Osteoblast (primary cell): ENCODE measurements around the gene ACOX3. TPM values are rescaled to one million over a fixed set of nuclear protein-coding genes. Genes with fewer than 3 reads are reported as not detected.
A peak's percentile ranks its signal among the peaks of the same experiment; 100 is the strongest.

Experiments used
- DNase-seq: peaks from one replicate; pipeline ENCODE4 v3.0.0; 2011; ENCODE audit warnings: low spot score, mixed read lengths; ENCODE audit not compliant: insufficient read length; ENCODE audit errors: missing footprints
- H2AFZ ChIP-seq: 2 replicates; pipeline ENCODE4 v1.6.0; 2011; ENCODE audit warnings: mild to moderate bottlenecking, low read length
- H3K27ac ChIP-seq: 2 replicates; pipeline ENCODE4 v1.5.1; 2011; ENCODE audit warnings: mild to moderate bottlenecking, low read depth, low read length, moderate library complexity
- H3K27me3 ChIP-seq: 2 replicates; pipeline ENCODE4 v1.6.0; 2012; ENCODE audit warnings: mild to moderate bottlenecking, control low read depth, inconsistent platforms, low read length, moderate library complexity; ENCODE audit not compliant: insufficient read depth
- H3K36me3 ChIP-seq: 2 replicates; pipeline ENCODE4 v1.5.1; 2011; ENCODE audit warnings: mild to moderate bottlenecking, low read length, control low read depth, moderate library complexity; ENCODE audit not compliant: insufficient read depth
- H3K4me1 ChIP-seq: 2 replicates; pipeline ENCODE4 v1.5.1; 2011; ENCODE audit warnings: mild to moderate bottlenecking, low read length, control low read depth, moderate library complexity; ENCODE audit not compliant: insufficient read depth
- H3K4me2 ChIP-seq: 2 replicates; pipeline ENCODE4 v1.6.0; 2011; ENCODE audit warnings: mild to moderate bottlenecking, low read length; ENCODE audit not compliant: insufficient read depth
- H3K4me3 ChIP-seq: fragments of 200-600 bp; sonication (generic); 3 replicates; pipeline ENCODE4 v1.5.1; 2012; ENCODE audit warnings: mild to moderate bottlenecking, low read length, inconsistent platforms; ENCODE audit not compliant: insufficient read depth
- H3K79me2 ChIP-seq: 2 replicates; pipeline ENCODE4 v1.6.0; 2012; ENCODE audit warnings: mild to moderate bottlenecking, low read length, control low read depth, inconsistent platforms; ENCODE audit not compliant: insufficient read depth
- H3K9me3 ChIP-seq: 2 replicates; pipeline ENCODE4 v1.5.1; 2011; ENCODE audit warnings: low read depth, low read length, control low read depth
- H4K20me1 ChIP-seq: 2 replicates; pipeline ENCODE4 v1.6.0; 2012; ENCODE audit warnings: mild to moderate bottlenecking, low read length, control low read depth; ENCODE audit not compliant: insufficient read depth
- total RNA-seq: library from RNA; depleted of rRNA; stranded (reverse); fragments of >200 nt; gene quantifications from 2 replicates; pipeline ENCODE4 v1.2.3, GENCODE V29; 2012
- TF ChIP-seq, protein P1 (sequence below): IDR thresholded peaks from 2 replicates; pipeline ENCODE4 v1.5.1; 2011; ENCODE audit warnings: mild to moderate bottlenecking, low read depth, low read length, moderate library complexity; ENCODE audit errors: extremely low read depth

The ACOX3 gene
- total RNA-seq, 1 donor = 24.2 TPM

DNA sequence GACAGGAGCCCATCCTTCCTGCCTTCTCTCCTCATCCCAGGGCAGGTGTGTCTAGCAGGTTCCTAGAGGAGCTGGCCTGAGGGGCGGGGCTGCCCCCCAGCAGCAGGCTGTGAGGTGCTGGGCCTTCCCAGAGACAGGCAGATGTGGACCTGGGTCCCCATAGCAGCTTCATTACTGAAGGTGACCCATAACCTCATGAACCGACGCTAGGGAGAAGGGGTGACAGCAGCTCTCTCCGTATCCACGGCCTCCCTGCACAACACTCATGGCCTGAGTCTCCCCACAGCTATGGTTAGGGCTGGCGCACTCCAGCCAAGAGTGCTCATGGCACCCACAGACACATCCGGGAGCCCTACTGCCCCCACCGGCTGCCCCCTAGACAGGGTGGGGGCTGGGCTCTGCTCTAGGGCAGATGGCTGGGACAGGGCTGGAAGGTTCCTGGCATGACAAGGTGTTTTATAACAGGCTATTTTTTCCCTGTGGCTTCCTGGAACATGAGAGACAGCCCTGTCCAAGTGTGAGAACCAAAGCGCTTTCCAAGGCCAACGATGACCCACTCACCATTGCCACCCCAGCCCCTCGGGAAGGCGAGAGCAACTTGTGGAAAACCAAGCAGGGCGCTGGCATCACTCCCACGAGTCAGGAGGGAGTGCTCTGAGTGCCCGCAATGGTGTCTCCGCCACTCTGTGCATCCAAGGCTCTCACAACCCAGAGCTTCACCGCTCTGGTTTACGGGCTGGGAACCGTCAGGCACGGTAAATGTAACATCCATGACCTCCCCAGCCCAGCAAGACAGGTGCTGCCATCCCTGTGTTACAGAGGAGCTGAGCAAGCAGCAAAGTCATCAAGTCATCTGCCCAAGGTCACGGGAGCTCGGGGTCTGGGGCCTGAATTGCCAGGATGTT lies 59.8 kb downstream of the ACOX3 start:
- no peaks in the 10 kb centered on the region for H3K9me3 ChIP-seq
- H3K27me3 ChIP-seq = no peaks in the 10 kb centered on the region
- H3K79me2 ChIP-seq = no peaks in the 10 kb centered on the region
- no peak overlapping the region for H3K27ac ChIP-seq
- H3K4me3 ChIP-seq = no peak overlapping the region
- H3K4me1 ChIP-seq = peaks cover 3% of the 10 kb centered on the region
- H3K4me2 ChIP-seq = no peak overlapping the region
- TF ChIP-seq, protein P1, sequence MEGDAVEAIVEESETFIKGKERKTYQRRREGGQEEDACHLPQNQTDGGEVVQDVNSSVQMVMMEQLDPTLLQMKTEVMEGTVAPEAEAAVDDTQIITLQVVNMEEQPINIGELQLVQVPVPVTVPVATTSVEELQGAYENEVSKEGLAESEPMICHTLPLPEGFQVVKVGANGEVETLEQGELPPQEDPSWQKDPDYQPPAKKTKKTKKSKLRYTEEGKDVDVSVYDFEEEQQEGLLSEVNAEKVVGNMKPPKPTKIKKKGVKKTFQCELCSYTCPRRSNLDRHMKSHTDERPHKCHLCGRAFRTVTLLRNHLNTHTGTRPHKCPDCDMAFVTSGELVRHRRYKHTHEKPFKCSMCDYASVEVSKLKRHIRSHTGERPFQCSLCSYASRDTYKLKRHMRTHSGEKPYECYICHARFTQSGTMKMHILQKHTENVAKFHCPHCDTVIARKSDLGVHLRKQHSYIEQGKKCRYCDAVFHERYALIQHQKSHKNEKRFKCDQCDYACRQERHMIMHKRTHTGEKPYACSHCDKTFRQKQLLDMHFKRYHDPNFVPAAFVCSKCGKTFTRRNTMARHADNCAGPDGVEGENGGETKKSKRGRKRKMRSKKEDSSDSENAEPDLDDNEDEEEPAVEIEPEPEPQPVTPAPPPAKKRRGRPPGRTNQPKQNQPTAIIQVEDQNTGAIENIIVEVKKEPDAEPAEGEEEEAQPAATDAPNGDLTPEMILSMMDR = no peak
- H2AFZ ChIP-seq = no peak overlapping the region
- peaks cover 2% of the 10 kb centered on the region for H3K36me3 ChIP-seq
- peaks cover 21% of the 10 kb centered on the region for H4K20me1 ChIP-seq
- peak; percentile 62 for DNase-seq

DNA sequence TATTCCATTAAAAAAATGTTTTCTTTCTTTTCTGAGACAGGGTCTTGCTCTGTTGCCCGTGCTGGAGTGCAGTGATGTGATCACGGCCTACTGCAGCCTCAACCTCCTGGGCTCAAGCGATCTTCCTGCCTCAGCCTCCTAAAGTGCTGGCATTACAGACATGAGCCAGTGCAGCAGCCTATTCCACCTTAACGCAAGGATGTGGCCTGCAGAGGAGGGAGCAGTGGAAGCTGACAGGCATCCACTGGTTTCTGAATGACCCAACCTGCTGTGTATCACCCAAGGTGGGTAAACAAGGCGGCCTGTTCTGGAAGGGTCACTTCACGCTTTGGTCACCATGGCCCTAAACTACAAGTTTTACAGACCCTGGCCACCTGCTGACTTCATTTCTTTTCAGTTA lies 60.8 kb downstream of the ACOX3 start:
- Histone ChIP-seq H3K9me3 (no peaks in the 10 kb centered on the region), H2AFZ (no peak overlapping the region), H3K27ac (no peak overlapping the region), H3K4me1 (no peaks in the 10 kb centered on the region), H4K20me1 (peaks cover 17% of the 10 kb centered on the region), H3K79me2 (no peaks in the 10 kb centered on the region), H3K4me2 (no peak overlapping the region), H3K27me3 (no peaks in the 10 kb centered on the region), H3K36me3 (peaks cover 2% of the 10 kb centered on the region), H3K4me3 (no peak overlapping the region)
- TF ChIP-seq, protein P1 = no peak
- DNase-seq = peak; percentile 48

DNA sequence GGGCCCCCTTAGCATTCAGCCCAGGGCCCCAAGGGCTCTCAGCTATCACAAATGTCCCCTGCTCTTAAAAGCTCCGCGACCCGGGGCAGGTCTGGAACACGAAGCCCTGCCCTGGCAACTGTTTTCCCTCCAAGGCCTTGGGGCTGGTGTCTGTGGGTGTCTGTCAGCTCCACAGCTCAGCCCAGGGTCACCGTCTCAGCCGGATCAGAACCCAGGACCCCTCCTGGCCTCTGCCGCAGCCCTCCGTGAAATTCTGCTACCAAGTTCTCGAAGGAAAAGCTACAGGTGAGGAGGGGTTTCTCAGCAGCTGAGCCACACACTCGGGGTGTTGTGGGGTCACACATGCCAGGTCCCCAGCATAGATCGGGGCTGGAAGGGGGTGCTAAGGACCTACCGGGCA lies 61.2 kb downstream of the ACOX3 start:
- peak; percentile 55 for DNase-seq
- peaks cover 2% of the 10 kb centered on the region for H3K36me3 ChIP-seq
- H3K4me3 ChIP-seq = no peak overlapping the region
- H3K9me3 ChIP-seq = no peaks in the 10 kb centered on the region
- peaks cover 14% of the 10 kb centered on the region for H4K20me1 ChIP-seq
- no peak overlapping the region for H3K4me2 ChIP-seq
- H3K27ac ChIP-seq = no peak overlapping the region
- no peaks in the 10 kb centered on the region for H3K79me2 ChIP-seq
- TF ChIP-seq, protein P1 = no peak
- no peaks in the 10 kb centered on the region for H3K27me3 ChIP-seq
- H3K4me1 ChIP-seq = no peaks in the 10 kb centered on the region
- no peak overlapping the region for H2AFZ ChIP-seq

DNA sequence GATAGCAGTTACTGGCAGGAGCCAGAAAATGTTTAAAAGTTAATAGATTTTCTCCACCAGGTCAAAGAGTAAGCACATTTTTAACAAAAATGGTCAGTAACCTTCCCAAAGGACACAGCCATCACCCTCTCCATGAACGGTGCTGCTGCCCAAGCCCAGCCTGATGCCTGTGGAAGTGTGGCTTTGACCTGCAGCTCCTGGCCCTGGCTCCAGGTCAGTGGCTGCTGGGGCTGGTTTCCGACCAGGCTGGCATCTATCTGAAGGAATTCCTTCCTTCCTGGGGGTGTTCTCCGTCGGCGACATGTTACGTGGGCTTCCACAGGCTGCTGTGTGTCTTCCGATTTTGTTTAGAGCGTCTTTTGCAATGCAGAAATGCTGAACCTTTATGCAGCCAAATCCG lies 61.7 kb downstream of the ACOX3 start:
- DNase-seq = peak; percentile 76
- TF ChIP-seq, protein P1 = no peak

More for the DNA sequence above, 61.7 kb downstream of the ACOX3 start:
- Histone ChIP-seq H3K36me3 (peaks cover 2% of the 10 kb centered on the region), H3K27me3 (no peaks in the 10 kb centered on the region), H3K4me3 (no peak overlapping the region), H3K79me2 (no peaks in the 10 kb centered on the region), H3K4me1 (no peaks in the 10 kb centered on the region), H3K9me3 (no peaks in the 10 kb centered on the region), H3K27ac (no peak overlapping the region), H3K4me2 (no peak overlapping the region), H2AFZ (no peak overlapping the region), H4K20me1 (peaks cover 13% of the 10 kb centered on the region)
